Midbrain (tissue), 1 donor: ENCODE results near the gene TUBD1.
A peak's percentile ranks its signal among the peaks of the same experiment; 100 is the strongest.
"Not testable (repeated sequence)": the region's sequence is repeated elsewhere in the genome, so short reads cannot be mapped to it uniquely, and the experiment has no call there.

Experiments
- DNase-seq: peaks from one replicate; lab custom pipeline; 2025; lab: John Stamatoyannopoulos, UW

The TUBD1 gene

DNA sequence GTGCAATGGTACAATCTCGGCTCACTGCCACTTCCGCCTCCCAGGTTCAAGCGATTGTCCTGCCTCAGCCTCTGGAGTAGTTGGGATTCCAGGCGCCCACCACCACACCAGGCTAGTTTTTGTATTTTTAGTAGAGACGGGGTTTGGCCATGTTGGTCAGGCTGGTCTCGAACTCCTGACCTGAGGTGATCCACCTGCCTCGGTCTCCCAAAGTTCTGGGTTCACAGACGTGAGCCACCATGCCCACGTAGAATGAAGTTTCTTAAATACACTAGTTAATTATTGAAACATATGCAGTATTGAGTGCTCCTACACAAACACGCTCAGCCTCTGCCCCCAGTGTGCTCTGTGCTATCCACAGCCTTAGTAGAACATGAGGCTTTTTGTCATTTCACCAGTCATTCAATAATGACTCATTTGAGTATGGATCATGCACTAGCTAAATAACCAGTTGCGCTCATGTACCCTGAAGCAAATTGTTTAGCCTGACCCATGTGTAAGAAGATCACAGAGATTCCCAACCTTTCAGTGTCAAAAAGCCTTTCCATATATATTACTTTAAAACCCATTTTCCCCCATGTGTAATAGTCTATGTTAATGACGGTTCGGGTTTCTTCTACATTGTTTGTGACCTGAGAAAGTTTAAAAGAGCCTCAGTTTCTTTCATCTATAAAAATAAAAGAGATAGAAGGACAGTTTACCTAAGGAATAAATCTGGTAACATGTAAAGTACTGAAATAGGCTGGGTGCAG lies 49.7 kb downstream of the TUBD1 start:
- no peak for DNase-seq

- DNase-seq = not testable (repeated sequence)
Measured at GRCh38 chr17:59841882-59842263, 50.9 kb downstream of the TUBD1 start.

GRCh38 chr17:59841091-59841881 lies 51.5 kb downstream of the TUBD1 start:
- not testable (repeated sequence) for DNase-seq

DNA sequence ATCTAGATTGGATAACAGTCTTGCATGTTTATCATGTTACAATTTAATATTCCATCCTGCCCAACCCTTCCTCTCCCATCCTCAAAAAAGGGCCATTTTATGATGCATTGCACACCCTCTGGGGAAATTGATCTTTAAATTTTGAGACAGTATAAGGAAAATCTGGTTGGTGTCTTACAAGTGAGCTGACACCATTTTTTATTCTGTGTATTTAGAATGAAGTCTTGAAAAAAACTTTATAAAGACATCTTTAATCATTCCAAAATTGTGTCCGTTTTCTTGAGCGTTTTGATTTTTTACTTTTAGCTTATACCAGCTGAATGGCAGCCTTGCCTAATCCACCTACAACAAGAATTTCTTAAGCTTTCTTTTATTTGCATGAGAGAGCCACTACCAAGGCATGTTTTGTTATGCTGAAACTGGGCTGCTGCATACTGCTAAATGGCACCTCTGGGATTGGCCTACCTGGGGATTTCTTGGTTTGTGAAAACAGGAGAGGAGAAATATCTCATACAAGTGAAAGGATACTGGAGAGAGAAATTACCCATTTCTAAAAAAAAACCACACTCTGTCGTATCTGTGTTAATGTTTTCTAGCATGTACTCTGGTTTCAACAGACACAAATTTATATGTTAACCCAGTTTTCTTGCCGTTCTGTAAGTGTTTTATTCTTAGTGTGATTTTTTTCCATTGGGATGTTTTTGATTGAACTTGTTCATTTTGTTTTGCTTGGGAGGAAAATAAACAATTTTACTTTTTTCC lies 52.2 kb downstream of the TUBD1 start:
- no peak for DNase-seq

- DNase-seq = no peak
Measured at GRCh38 chr17:59839651-59840328, 53.0 kb downstream of the TUBD1 start.

- DNase-seq = no peak
Measured at GRCh38 chr17:59838052-59838916, 54.5 kb downstream of the TUBD1 start.

DNA sequence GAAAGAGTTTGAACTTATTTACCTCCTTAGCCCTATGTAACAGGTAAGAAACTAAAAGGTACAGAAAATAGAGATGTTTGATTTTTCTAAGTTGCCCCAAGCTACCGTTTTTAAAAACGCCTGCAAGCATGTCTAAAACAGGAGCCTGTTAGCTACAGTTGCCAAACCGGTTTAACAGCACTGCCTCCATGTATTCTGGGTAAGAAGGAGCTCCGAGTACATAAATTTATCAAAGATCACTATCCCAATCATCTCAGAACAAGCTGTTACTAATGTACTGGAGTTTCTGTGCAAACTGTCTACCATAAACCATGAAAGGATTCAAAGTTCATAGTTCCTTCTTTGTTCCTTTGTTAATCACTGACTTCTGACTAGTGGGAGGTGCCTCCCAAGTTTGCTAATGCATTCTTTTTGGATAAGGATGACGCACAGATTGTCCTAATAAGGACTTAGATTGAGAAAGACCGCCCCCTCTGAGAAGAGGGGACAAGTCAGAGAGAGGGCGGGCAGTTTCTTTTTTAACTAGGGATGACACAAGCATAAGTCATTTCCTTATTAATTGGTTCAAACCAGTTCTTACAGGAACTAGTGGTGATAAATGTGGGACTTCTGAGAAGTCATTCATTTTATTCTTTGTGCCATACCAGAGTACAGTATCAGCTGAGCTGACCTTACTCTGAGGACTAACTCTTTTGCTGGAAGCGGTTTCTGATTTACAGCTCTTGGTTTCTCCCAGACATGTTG lies 55.3 kb downstream of the TUBD1 start:
- peak; percentile 15 for DNase-seq

DNA sequence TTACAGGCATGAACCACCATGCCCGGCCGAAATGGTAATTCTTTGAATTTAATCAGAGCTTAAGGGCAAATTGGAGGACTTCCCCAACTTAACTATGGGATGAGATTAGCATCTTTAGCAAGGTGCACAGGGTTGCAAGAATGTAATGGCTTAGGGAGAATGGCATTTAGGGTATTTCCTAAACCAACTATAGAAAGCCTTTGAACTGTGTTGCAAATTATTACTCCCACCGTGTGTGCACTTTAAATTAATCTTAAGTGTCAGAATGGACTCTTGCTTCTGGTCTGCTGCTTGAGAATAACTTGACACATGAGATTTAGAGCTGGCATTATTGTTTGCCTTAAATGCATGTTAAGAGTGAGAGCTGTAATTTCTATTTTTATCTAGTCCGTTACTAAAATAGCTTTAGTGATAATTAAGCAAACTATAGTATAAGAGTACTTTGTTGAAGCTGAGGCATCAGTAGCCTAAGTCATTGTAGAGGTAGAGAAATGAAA lies 59.8 kb downstream of the TUBD1 start:
- no peak for DNase-seq

DNA sequence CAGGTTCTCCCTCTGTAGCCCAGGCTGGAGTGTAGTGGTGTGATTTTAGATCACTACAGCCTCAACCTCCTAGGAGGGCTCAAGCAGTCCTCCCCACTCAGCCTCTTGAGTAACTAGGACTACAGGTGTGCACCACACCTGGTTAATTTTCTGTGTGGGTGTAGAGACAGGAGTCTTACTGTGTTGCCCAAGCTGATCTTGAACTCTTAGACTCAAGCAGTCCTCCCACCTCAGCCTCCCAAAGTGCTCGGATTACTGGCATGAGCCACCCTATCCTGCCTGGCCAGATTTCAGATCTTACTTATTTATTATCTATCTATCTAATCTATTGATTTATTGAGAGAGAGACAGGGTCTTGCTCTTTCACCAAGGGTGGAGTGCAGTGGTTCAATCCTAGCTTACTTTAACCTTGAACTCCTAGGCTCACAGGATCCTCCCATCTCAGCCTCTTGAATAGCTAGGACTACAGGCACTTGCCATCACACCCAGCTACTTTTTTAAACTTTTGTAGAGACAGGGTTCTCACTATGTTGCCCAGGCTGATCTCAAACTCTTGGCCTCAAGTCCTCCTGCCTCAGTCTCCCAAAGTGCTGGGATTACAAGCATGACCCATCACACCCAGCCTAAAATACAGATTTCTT lies 61.8 kb downstream of the TUBD1 start:
- DNase-seq = no peak

DNA sequence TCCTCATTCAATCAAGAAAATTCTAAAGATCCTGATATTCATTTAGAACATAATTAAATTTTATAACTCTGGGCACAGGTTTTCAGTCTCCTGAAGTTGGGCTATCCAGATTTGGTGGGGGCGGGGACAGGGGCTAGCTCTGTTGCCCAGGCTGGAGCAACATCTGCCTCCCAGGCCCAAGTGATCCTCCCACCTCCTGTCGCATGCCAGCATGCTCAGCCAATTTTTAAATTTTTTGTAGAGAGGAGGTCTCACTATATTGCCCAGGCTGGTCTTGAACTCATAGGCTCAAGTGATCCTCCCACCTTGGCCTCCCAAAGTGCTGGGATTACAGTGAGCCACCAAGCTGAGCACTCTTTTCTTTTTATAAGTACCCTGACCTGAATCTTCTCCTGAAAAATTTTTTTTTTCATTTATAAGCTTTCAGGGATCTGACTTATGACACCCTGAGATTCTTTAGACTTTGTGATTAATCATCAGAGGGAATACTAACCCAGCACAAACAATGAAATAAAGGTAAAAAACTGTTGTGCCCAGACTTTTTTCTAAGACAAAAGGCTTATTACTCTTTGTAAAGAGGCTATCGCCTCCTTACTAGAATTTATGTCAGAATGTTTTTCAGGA lies 62.6 kb downstream of the TUBD1 start:
- DNase-seq = no peak

DNA sequence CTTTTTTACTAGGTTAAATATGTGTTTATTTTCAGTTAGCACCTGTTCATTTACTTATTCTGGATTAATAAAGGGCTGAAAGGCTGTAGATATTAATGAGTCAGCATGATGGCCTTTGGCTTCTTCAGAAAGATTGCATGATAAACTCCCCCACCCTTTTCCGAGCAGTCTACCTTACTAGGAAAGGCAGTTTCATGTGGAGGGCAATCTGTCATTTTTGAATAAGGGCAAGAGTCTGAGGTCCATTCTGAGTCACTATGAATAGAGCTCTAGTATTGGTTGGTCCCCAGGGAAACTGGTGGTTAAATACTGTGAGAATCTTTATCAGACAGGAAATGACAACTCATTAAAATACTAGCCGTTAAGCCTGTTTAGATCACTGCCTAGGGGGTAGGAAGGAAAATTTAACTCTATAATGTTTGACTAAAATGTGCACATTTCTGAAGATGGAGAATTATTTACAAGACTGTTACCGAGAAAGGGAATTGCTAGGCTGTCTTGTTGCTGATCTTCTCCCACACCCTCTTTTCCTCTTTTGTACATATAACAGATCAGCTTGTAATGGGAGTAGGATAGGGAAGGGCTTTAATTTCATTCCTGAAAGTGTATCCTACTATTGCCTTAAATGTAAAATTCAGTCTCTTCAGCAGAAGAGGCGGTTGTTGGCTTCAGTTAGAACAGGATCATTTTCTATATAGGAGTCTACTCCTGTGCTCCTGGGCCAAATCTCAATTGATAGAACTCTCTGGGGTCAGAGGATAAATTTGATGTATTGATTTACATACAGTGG lies 63.3 kb downstream of the TUBD1 start:
- no peak for DNase-seq

GRCh38 chr17:59828819-59829216 lies 63.9 kb downstream of the TUBD1 start:
- DNase-seq = not testable (repeated sequence)

DNA sequence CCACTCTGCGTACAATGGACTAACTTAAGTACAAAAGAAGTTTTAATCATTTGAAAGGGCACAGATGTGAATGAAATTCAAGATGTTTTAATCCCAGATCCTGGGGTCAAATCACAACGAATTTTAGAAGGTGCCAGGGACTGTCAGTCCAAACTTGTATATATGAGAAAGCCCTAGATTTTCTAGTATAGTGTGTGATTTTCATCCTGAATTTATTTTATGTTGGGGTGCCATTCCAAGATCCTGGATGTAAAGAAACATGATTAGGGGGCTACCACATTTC lies 64.3 kb downstream of the TUBD1 start:
- no peak for DNase-seq

- no peak for DNase-seq
Measured at GRCh38 chr17:59827721-59828477, 64.8 kb downstream of the TUBD1 start.

GRCh38 chr17:59826706-59827453 lies 65.9 kb downstream of the TUBD1 start:
- no peak for DNase-seq

GRCh38 chr17:59825533-59826322 lies 67.0 kb downstream of the TUBD1 start:
- no peak for DNase-seq
